ENCODE data around the gene ICOSLG.
"Not testable (repeated sequence)": the region's sequence is repeated elsewhere in the genome, so short reads cannot be mapped to it uniquely, and the experiment has no call there.

DNA sequence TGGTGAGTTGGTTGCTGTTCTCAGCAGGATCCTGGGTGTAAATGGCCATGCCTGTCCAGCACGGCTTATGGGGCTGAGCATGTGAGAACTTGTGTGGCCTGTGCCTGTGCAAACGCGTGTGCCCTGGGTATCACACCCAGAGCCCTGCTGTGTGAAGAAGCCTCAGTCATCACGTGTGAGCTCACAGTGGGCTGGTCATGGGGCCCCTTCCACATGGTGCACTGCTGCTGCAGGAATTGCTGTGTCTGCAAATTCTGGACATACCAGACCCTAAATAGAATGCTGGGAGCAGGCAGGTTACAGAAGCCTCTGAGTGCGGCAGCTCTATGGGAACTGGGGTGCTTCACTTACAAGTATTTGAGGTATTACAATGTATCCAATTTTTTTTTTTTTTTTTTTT lies 17.4 kb downstream of the ICOSLG start:
- not testable (repeated sequence) for TF ChIP-seq EZH2 (IDR thresholded peaks at IDR 0.05; ENCODE audit: insufficient read depth, poor library complexity, severe bottlenecking); EZH2phosphoT487 (IDR thresholded peaks at IDR 0.05; ENCODE audit: insufficient read depth, low read depth)
